KMS-11 (cell line): Measurements from ENCODE around the gene NCBP3.
A peak's percentile ranks its signal among the peaks of the same experiment; 100 is the strongest.

Experiments used
- H2AFZ ChIP-seq: fragments of 200-600 bp; sonication (generic); 2 replicates; pipeline ENCODE4 v1.6.1; 2016; ENCODE audit warnings: antibody characterized with exemption, mixed run types, low read depth
- H3K27ac ChIP-seq: fragments of 200-600 bp; sonication (generic); 2 replicates; pipeline ENCODE4 v1.6.1; 2016; ENCODE audit warnings: mild to moderate bottlenecking, mixed run types
- H3K27me3 ChIP-seq: fragments of 200-600 bp; sonication (generic); 2 replicates; pipeline ENCODE4 v1.6.1; 2017; ENCODE audit warnings: mild to moderate bottlenecking, low read depth, mixed run types, moderate library complexity; ENCODE audit not compliant: insufficient read depth
- H3K36me3 ChIP-seq: fragments of 200-600 bp; sonication (generic); 2 replicates; pipeline ENCODE4 v1.6.1; 2017; ENCODE audit warnings: mild to moderate bottlenecking, mixed run types; ENCODE audit not compliant: insufficient read depth
- H3K4me1 ChIP-seq: fragments of 200-600 bp; sonication (generic); 2 replicates; pipeline ENCODE4 v1.6.1; 2016; ENCODE audit warnings: mild to moderate bottlenecking, low read depth, mixed run types; ENCODE audit not compliant: poor library complexity, severe bottlenecking
- H3K4me2 ChIP-seq: fragments of 200-600 bp; sonication (generic); 2 replicates; pipeline ENCODE4 v1.7.0; 2016; ENCODE audit warnings: mild to moderate bottlenecking, mixed run types
- H3K4me3 ChIP-seq: fragments of 200-600 bp; sonication (generic); IDR thresholded peaks from 2 replicates; pipeline ENCODE4 v1.6.1; 2017; ENCODE audit warnings: low read depth, low read length, mixed read lengths; ENCODE audit not compliant: insufficient read depth
- H3K79me2 ChIP-seq: fragments of 200-600 bp; sonication (generic); 2 replicates; pipeline ENCODE4 v1.6.1; 2016; ENCODE audit warnings: low read depth, mixed run types; ENCODE audit not compliant: insufficient read depth
- H3K9ac ChIP-seq: fragments of 200-600 bp; sonication (generic); 2 replicates; pipeline ENCODE4 v1.6.1; 2016; ENCODE audit warnings: mild to moderate bottlenecking, mixed run types
- H4K20me1 ChIP-seq: fragments of 200-600 bp; sonication (generic); 2 replicates; pipeline ENCODE4 v1.6.1; 2016; ENCODE audit warnings: mild to moderate bottlenecking, mixed run types; ENCODE audit not compliant: insufficient read depth
- CTCF ChIP-seq: fragments of 200-600 bp; sonication (generic); conservative IDR thresholded peaks from 2 replicates; pipeline ENCODE4 v1.6.1; 2017; ENCODE audit warnings: low read depth, mild to moderate bottlenecking, antibody characterized with exemption, low read length, moderate library complexity, mixed read lengths

The NCBP3 gene

GRCh38 chr17:3851461-3852100 lies 5.5 kb upstream of the NCBP3 start:
- no peak overlapping the region for H3K4me3 ChIP-seq
- TF ChIP-seq CTCF, result no peak
- H3K9ac ChIP-seq, result no peak overlapping the region
- H3K79me2 ChIP-seq, result no peaks in the 10 kb centered on the region
- H3K27me3 ChIP-seq, result no peaks in the 10 kb centered on the region
- H3K4me1 ChIP-seq, result no peaks in the 10 kb centered on the region
- H3K36me3 ChIP-seq, result no peaks in the 10 kb centered on the region
- no peak overlapping the region for H3K4me2 ChIP-seq
- no peaks in the 10 kb centered on the region for H4K20me1 ChIP-seq
- no peak overlapping the region for H2AFZ ChIP-seq
- H3K27ac ChIP-seq, result no peak overlapping the region

GRCh38 chr17:3848229-3848835 lies 2.3 kb upstream of the NCBP3 start:
- Histone ChIP-seq H3K27ac (no peak overlapping the region), H4K20me1 (no peaks in the 10 kb centered on the region), H3K79me2 (peaks cover 20% of the 10 kb centered on the region), H2AFZ (no peak overlapping the region), H3K4me2 (no peak overlapping the region), H3K27me3 (no peaks in the 10 kb centered on the region), H3K4me1 (peaks cover 7% of the 10 kb centered on the region), H3K9ac (no peak overlapping the region), H3K4me3 (no peak overlapping the region), H3K36me3 (no peaks in the 10 kb centered on the region)
- TF ChIP-seq CTCF, result no peak

- Histone ChIP-seq H3K27ac (no peak overlapping the region), H3K4me1 (peaks cover 7% of the 10 kb centered on the region), H3K79me2 (peaks cover 20% of the 10 kb centered on the region), H3K4me2 (no peak overlapping the region), H3K27me3 (no peaks in the 10 kb centered on the region), H3K9ac (no peak overlapping the region), H4K20me1 (no peaks in the 10 kb centered on the region), H3K36me3 (no peaks in the 10 kb centered on the region), H2AFZ (no peak overlapping the region), H3K4me3 (no peak overlapping the region)
- TF ChIP-seq CTCF, result no peak
Observed at GRCh38 chr17:3847165-3847670, 1.2 kb upstream of the NCBP3 start.

- Histone ChIP-seq H4K20me1 (no peaks in the 10 kb centered on the region), H3K4me1 (peaks cover 7% of the 10 kb centered on the region), H3K27me3 (no peaks in the 10 kb centered on the region), H3K27ac (no peak overlapping the region), H3K4me3 (no peak overlapping the region), H3K9ac (no peak overlapping the region), H3K4me2 (peak overlapping the region; percentile 60; the same call in 1 of the 2 replicates), H3K36me3 (no peaks in the 10 kb centered on the region), H3K79me2 (peaks cover 20% of the 10 kb centered on the region), H2AFZ (peak overlapping the region; percentile 81)
- TF ChIP-seq CTCF, result no peak; the same call in 1 of the 2 replicates
Observed at GRCh38 chr17:3846437-3847164, 555 bp upstream of the NCBP3 start.
